Measurements from ENCODE around the gene FANCI.

The FANCI gene

GRCh38 chr15:89321521-89322410 lies 78.0 kb downstream of the FANCI start:
- no peak overlapping the region for H2BK120ac ChIP-seq (ENCODE audit: low read depth, low read length)

GRCh38 chr15:89322822-89323221 lies 79.0 kb downstream of the FANCI start:
- Histone ChIP-seq H3K18ac (ENCODE audit: low read length) (no peak overlapping the region), H3K27me3 (ENCODE audit: insufficient read depth, low read length, poor library complexity) (no peaks in the 10 kb centered on the region), H3K36me3 (ENCODE audit: control insufficient read depth, insufficient read depth, low read length) (peaks cover 46% of the 10 kb centered on the region), H3K4ac (ENCODE audit: low read depth, low read length) (no peak overlapping the region), H3K23ac (ENCODE audit: low read length) (no peak overlapping the region), H2BK120ac (ENCODE audit: low read depth, low read length) (no peak overlapping the region), H4K8ac (ENCODE audit: low read depth, low read length) (no peak overlapping the region), H3K27ac (ENCODE audit: low read depth, low read length) (no peak overlapping the region), H3K4me2 (ENCODE audit: low read length) (no peak overlapping the region), H2BK5ac (ENCODE audit: low read length) (no peak overlapping the region), H3K9ac (ENCODE audit: low read length) (no peak overlapping the region), H3K79me1 (ENCODE audit: low read length) (no peaks in the 10 kb centered on the region), H3K79me2 (ENCODE audit: control insufficient read depth, insufficient read depth, low read length) (no peaks in the 10 kb centered on the region), H4K5ac (ENCODE audit: low read length) (no peak overlapping the region), H2BK15ac (replicated peaks; ENCODE audit: low read depth) (no peak overlapping the region), H3K4me1 (ENCODE audit: control insufficient read depth, low read depth, low read length) (no peaks in the 10 kb centered on the region), H3K56ac (ENCODE audit: low read length) (no peak overlapping the region), H3K4me3 (ENCODE audit: low read length) (no peak overlapping the region), H2AK5ac (ENCODE audit: low read length) (no peak overlapping the region)
- no peak for DNase-seq
- no CpG with 5 or more reads among the region's 15 CpGs for WGBS (ENCODE audit: extremely low coverage, insufficient coverage, low lambda C conversion rate)

More at GRCh38 chr15:89321521-89322410, 78.0 kb downstream of the FANCI start:
- Histone ChIP-seq H2AK5ac (ENCODE audit: low read length) (no peak overlapping the region), H4K5ac (ENCODE audit: low read length) (no peak overlapping the region), H3K9ac (ENCODE audit: low read length) (no peak overlapping the region), H3K36me3 (ENCODE audit: control insufficient read depth, insufficient read depth, low read length) (peaks cover 52% of the 10 kb centered on the region), H3K18ac (ENCODE audit: low read length) (no peak overlapping the region), H3K79me1 (ENCODE audit: low read length) (no peaks in the 10 kb centered on the region), H3K79me2 (ENCODE audit: control insufficient read depth, insufficient read depth, low read length) (no peaks in the 10 kb centered on the region), H2BK15ac (replicated peaks; ENCODE audit: low read depth) (no peak overlapping the region), H4K8ac (ENCODE audit: low read depth, low read length) (no peak overlapping the region), H3K27me3 (ENCODE audit: insufficient read depth, low read length, poor library complexity) (no peaks in the 10 kb centered on the region), H3K4me3 (ENCODE audit: low read length) (no peak overlapping the region), H3K23ac (ENCODE audit: low read length) (no peak overlapping the region), H3K56ac (ENCODE audit: low read length) (no peak overlapping the region), H3K4ac (ENCODE audit: low read depth, low read length) (no peak overlapping the region), H2BK5ac (ENCODE audit: low read length) (no peak overlapping the region), H3K4me1 (ENCODE audit: control insufficient read depth, low read depth, low read length) (no peaks in the 10 kb centered on the region), H3K4me2 (ENCODE audit: low read length) (no peak overlapping the region), H3K27ac (ENCODE audit: low read depth, low read length) (no peak overlapping the region)
- DNase-seq = no peak
- no CpG with 5 or more reads among the region's 17 CpGs for WGBS (ENCODE audit: extremely low coverage, insufficient coverage, low lambda C conversion rate)

- Histone ChIP-seq H3K18ac (ENCODE audit: low read length) (no peak overlapping the region), H3K4me2 (ENCODE audit: low read length) (no peak overlapping the region), H3K4me1 (ENCODE audit: control insufficient read depth, low read depth, low read length) (no peaks in the 10 kb centered on the region), H3K36me3 (ENCODE audit: control insufficient read depth, insufficient read depth, low read length) (peaks cover 47% of the 10 kb centered on the region), H2BK15ac (replicated peaks; ENCODE audit: low read depth) (no peak overlapping the region), H3K4me3 (ENCODE audit: low read length) (no peak overlapping the region), H4K5ac (ENCODE audit: low read length) (no peak overlapping the region), H2BK120ac (ENCODE audit: low read depth, low read length) (no peak overlapping the region), H3K56ac (ENCODE audit: low read length) (no peak overlapping the region), H3K79me1 (ENCODE audit: low read length) (peaks cover under 1% of the 10 kb centered on the region), H3K27me3 (ENCODE audit: insufficient read depth, low read length, poor library complexity) (no peaks in the 10 kb centered on the region), H3K9ac (ENCODE audit: low read length) (no peak overlapping the region), H4K8ac (ENCODE audit: low read depth, low read length) (no peak overlapping the region), H2AK5ac (ENCODE audit: low read length) (no peak overlapping the region), H3K23ac (ENCODE audit: low read length) (no peak overlapping the region), H3K79me2 (ENCODE audit: control insufficient read depth, insufficient read depth, low read length) (no peaks in the 10 kb centered on the region), H3K27ac (ENCODE audit: low read depth, low read length) (no peak overlapping the region), H3K4ac (ENCODE audit: low read depth, low read length) (no peak overlapping the region), H2BK5ac (ENCODE audit: low read length) (no peak overlapping the region)
- WGBS (ENCODE audit: extremely low coverage, insufficient coverage, low lambda C conversion rate) = no CpG with 5 or more reads among the region's 6 CpGs
- no peak for DNase-seq
These were observed 80.0 kb downstream of the FANCI start for GRCh38 chr15:89323825-89324224.

- no peaks in the 10 kb centered on the region for H3K4me1 ChIP-seq (ENCODE audit: control insufficient read depth, low read depth, low read length)
- H3K18ac ChIP-seq (ENCODE audit: low read length) = no peak overlapping the region
- no peak overlapping the region for H4K8ac ChIP-seq (ENCODE audit: low read depth, low read length)
- H3K79me1 ChIP-seq (ENCODE audit: low read length) = peaks cover 7% of the 10 kb centered on the region
- no peaks in the 10 kb centered on the region for H3K27me3 ChIP-seq (ENCODE audit: insufficient read depth, low read length, poor library complexity)
- H2BK15ac ChIP-seq (replicated peaks; ENCODE audit: low read depth) = no peak overlapping the region
- no peak overlapping the region for H3K56ac ChIP-seq (ENCODE audit: low read length)
- no peak overlapping the region for H2BK5ac ChIP-seq (ENCODE audit: low read length)
- no peak overlapping the region for H2AK5ac ChIP-seq (ENCODE audit: low read length)
- WGBS (ENCODE audit: extremely low coverage, insufficient coverage, low lambda C conversion rate) = no CpG with 5 or more reads among the region's 11 CpGs
- no peak overlapping the region for H3K23ac ChIP-seq (ENCODE audit: low read length)
- no peak overlapping the region for H3K27ac ChIP-seq (ENCODE audit: low read depth, low read length)
- H3K36me3 ChIP-seq (ENCODE audit: control insufficient read depth, insufficient read depth, low read length) = peaks cover 53% of the 10 kb centered on the region
- no peak overlapping the region for H2BK120ac ChIP-seq (ENCODE audit: low read depth, low read length)
- H3K4ac ChIP-seq (ENCODE audit: low read depth, low read length) = no peak overlapping the region
- H3K4me3 ChIP-seq (ENCODE audit: low read length) = no peak overlapping the region
- no peak for DNase-seq
- H3K9ac ChIP-seq (ENCODE audit: low read length) = no peak overlapping the region
- no peaks in the 10 kb centered on the region for H3K79me2 ChIP-seq (ENCODE audit: control insufficient read depth, insufficient read depth, low read length)
- H4K5ac ChIP-seq (ENCODE audit: low read length) = no peak overlapping the region
- H3K4me2 ChIP-seq (ENCODE audit: low read length) = no peak overlapping the region
These were observed 81.4 kb downstream of the FANCI start for GRCh38 chr15:89325039-89325803.

- Histone ChIP-seq H2AK5ac (ENCODE audit: low read length) (no peak overlapping the region), H3K23ac (ENCODE audit: low read length) (no peak overlapping the region), H3K4ac (ENCODE audit: low read depth, low read length) (no peak overlapping the region), H3K27me3 (ENCODE audit: insufficient read depth, low read length, poor library complexity) (no peaks in the 10 kb centered on the region), H2BK5ac (ENCODE audit: low read length) (no peak overlapping the region), H3K4me2 (ENCODE audit: low read length) (no peak overlapping the region), H3K4me3 (ENCODE audit: low read length) (no peak overlapping the region), H4K5ac (ENCODE audit: low read length) (no peak overlapping the region), H3K56ac (ENCODE audit: low read length) (no peak overlapping the region), H3K9ac (ENCODE audit: low read length) (no peak overlapping the region), H2BK120ac (ENCODE audit: low read depth, low read length) (no peak overlapping the region), H3K36me3 (ENCODE audit: control insufficient read depth, insufficient read depth, low read length) (peaks cover 50% of the 10 kb centered on the region), H4K8ac (ENCODE audit: low read depth, low read length) (no peak overlapping the region), H3K18ac (ENCODE audit: low read length) (no peak overlapping the region), H3K27ac (ENCODE audit: low read depth, low read length) (no peak overlapping the region), H3K79me2 (ENCODE audit: control insufficient read depth, insufficient read depth, low read length) (peaks cover 2% of the 10 kb centered on the region), H3K79me1 (ENCODE audit: low read length) (peaks cover 11% of the 10 kb centered on the region), H2BK15ac (replicated peaks; ENCODE audit: low read depth) (no peak overlapping the region), H3K4me1 (ENCODE audit: control insufficient read depth, low read depth, low read length) (no peaks in the 10 kb centered on the region)
- no CpG with 5 or more reads among the region's 6 CpGs for WGBS (ENCODE audit: extremely low coverage, insufficient coverage, low lambda C conversion rate)
- no peak for DNase-seq
These were observed 82.5 kb downstream of the FANCI start for GRCh38 chr15:89326316-89326715.

All from mesendoderm (in vitro differentiated cells).